Mammary epithelial cell (primary cell): ENCODE measurements around the gene DYNC2I2.

ENCODE experiments used
- CTCF ChIP-seq, 2 donors: IDR thresholded peaks in 1 of 2; conservative IDR thresholded peaks in 1 of 2; 2 replicates each; pipeline ENCODE4 v1.5.1; 2011 to 2012; ENCODE audit warnings: inconsistent platforms in 2 of 2, low read length in 2 of 2, mild to moderate bottlenecking in 2 of 2, control low read depth in 1 of 2, low read depth in 1 of 2; ENCODE audit not compliant: insufficient read depth in 1 of 2; ENCODE audit errors: extremely low read depth in 1 of 2
- EZH2 ChIP-seq: IDR thresholded peaks from 2 replicates; pipeline ENCODE4 v1.6.1; 2012; ENCODE audit warnings: low read length, inconsistent platforms, borderline replicate concordance

- TF ChIP-seq CTCF (conservative IDR thresholded peaks at IDR 0.05 in 1 of 2, IDR thresholded peaks at IDR 0.05 in 1 of 2; ENCODE audit: extremely low read depth in 1 of 2, insufficient read depth in 1 of 2, low read depth in 1 of 2, low read length in 2 of 2) (no peak), EZH2 (no peak)
Measured at GRCh38 chr9:128684325-128685199, 27.9 kb upstream of the DYNC2I2 start.
